Measurements from ENCODE around the gene MRPS27. TPM values are rescaled to one million over a fixed set of nuclear protein-coding genes. Genes with fewer than 3 reads are reported as not detected.

MRPS27 gene
- total RNA-seq, 1 donor from 2014 or later = 98.4 TPM

DNA sequence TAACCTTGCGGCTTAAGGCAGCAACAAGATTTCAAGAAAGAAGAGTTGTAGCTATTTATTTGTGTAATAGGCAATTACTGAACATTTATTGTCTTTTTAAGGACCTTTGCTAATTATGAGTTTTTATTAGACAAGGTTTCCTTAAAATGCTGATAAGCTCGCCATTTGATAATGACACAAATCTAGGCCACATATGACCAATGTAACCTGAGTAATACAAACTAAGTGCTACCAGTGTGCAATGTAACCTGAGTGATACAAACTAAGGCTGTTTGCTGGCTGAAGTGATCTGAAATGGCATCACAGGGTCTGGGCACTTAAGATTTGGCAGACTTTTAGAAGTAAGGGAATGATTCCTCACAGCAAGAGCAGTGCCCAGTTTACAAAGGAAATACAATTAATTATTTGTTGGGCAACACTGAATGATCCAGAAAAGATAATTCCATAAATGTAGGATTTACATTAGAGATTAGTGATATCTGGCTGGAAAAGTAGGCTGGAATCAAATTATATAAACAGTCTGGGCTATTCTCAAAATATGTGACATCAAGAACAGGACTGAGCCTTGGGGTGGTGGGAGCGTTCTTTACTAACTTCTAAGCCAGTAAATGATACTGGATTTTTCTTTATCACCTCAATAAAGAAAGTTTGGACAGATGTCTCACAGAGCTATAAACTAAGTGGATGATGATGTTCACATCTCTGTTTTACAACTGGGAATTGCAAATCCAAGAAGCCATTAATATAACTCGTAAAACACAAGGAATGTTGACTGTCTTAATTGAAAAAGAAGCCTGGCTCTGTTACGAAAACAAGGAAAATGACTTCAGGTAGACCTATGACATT, 54.8 kb downstream of the MRPS27 start:
- no peaks in the 10 kb centered on the region for H3K27me3 Mint-ChIP-seq (ENCODE audit: low read depth)
- no peak overlapping the region for H3K4me3 Mint-ChIP-seq (ENCODE audit: low read depth)
- H3K9me3 Mint-ChIP-seq = no peaks in the 10 kb centered on the region
- H3K36me3 Mint-ChIP-seq (ENCODE audit: low read depth) = peaks cover 8% of the 10 kb centered on the region
- no peak overlapping the region for H3K27ac Mint-ChIP-seq
- H3K4me1 Mint-ChIP-seq (ENCODE audit: low read depth) = peaks cover 2% of the 10 kb centered on the region
- intact Hi-C loops (cut with micrococcal nuclease) = no loop called here
- DNase-seq (ENCODE audit: low spot score) = no peak

GRCh38 chr5:72256536-72256935, 63.5 kb downstream of the MRPS27 start:
- Mint-ChIP-seq H3K27ac (no peak overlapping the region), H3K4me3 (ENCODE audit: low read depth) (no peak overlapping the region), H3K4me1 (ENCODE audit: low read depth) (peaks cover 5% of the 10 kb centered on the region), H3K36me3 (ENCODE audit: low read depth) (peaks cover 13% of the 10 kb centered on the region), H3K27me3 (ENCODE audit: low read depth) (no peaks in the 10 kb centered on the region), H3K9me3 (no peaks in the 10 kb centered on the region)
- no peak for DNase-seq (ENCODE audit: low spot score)
- intact Hi-C loops (cut with micrococcal nuclease) = no loop called here

GRCh38 chr5:72255670-72256069, 64.4 kb downstream of the MRPS27 start:
- Mint-ChIP-seq H3K36me3 (ENCODE audit: low read depth) (peaks cover 13% of the 10 kb centered on the region), H3K27me3 (ENCODE audit: low read depth) (no peaks in the 10 kb centered on the region), H3K27ac (no peak overlapping the region), H3K4me1 (ENCODE audit: low read depth) (peaks cover 5% of the 10 kb centered on the region), H3K9me3 (no peaks in the 10 kb centered on the region), H3K4me3 (ENCODE audit: low read depth) (no peak overlapping the region)
- intact Hi-C loops (cut with micrococcal nuclease) = no loop called here
- no peak for DNase-seq (ENCODE audit: low spot score)

- Mint-ChIP-seq H3K36me3 (ENCODE audit: low read depth) (peaks cover 13% of the 10 kb centered on the region), H3K9me3 (no peaks in the 10 kb centered on the region), H3K4me3 (ENCODE audit: low read depth) (no peak overlapping the region), H3K27me3 (ENCODE audit: low read depth) (no peaks in the 10 kb centered on the region), H3K27ac (no peak overlapping the region), H3K4me1 (ENCODE audit: low read depth) (peaks cover 5% of the 10 kb centered on the region)
- intact Hi-C loops (cut with micrococcal nuclease) = no loop called here
- no peak for DNase-seq (ENCODE audit: low spot score)
Measured at GRCh38 chr5:72255237-72255636, 64.8 kb downstream of the MRPS27 start.

DNA sequence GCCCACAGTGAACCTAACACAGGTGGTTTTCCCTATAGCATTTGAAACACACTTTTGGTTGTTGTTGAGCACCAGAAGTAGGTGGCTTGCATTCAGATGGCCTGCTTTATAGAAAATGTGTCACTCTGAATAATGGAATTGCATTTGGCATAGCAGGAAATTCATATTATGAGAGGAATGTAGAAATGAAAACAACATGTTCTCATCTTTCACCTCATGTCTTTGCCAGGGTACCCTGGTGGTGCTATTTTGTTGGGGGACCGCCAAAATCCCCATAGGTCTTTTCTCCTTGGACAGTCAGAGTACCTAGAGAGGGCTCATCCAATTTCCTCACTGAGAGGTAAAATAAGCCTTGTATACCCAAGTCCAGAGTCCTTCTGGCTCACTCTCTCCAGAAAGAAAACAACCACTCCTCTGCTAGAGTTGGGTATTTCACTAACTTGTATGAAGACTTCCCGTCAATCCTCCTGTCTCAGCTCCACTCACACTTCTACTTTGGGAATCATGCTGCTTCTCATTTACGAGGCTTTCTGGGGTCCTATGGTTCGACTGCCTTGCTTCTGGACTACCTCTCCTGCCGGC, 67.4 kb downstream of the MRPS27 start:
- intact Hi-C loops (cut with micrococcal nuclease) = no loop called here
- Mint-ChIP-seq H3K27me3 (ENCODE audit: low read depth) (no peaks in the 10 kb centered on the region), H3K4me3 (ENCODE audit: low read depth) (no peak overlapping the region), H3K36me3 (ENCODE audit: low read depth) (peaks cover 9% of the 10 kb centered on the region), H3K27ac (no peak overlapping the region), H3K4me1 (ENCODE audit: low read depth) (peaks cover 5% of the 10 kb centered on the region), H3K9me3 (no peaks in the 10 kb centered on the region)
- no peak for DNase-seq (ENCODE audit: low spot score)

GRCh38 chr5:72252008-72252407, 68.0 kb downstream of the MRPS27 start:
- Mint-ChIP-seq H3K4me3 (ENCODE audit: low read depth) (no peak overlapping the region), H3K27me3 (ENCODE audit: low read depth) (no peaks in the 10 kb centered on the region), H3K4me1 (ENCODE audit: low read depth) (peaks cover 5% of the 10 kb centered on the region), H3K36me3 (ENCODE audit: low read depth) (peaks cover 3% of the 10 kb centered on the region), H3K9me3 (no peaks in the 10 kb centered on the region), H3K27ac (no peak overlapping the region)
- no peak for DNase-seq (ENCODE audit: low spot score)
- intact Hi-C loops (cut with micrococcal nuclease) = no loop called here

DNA sequence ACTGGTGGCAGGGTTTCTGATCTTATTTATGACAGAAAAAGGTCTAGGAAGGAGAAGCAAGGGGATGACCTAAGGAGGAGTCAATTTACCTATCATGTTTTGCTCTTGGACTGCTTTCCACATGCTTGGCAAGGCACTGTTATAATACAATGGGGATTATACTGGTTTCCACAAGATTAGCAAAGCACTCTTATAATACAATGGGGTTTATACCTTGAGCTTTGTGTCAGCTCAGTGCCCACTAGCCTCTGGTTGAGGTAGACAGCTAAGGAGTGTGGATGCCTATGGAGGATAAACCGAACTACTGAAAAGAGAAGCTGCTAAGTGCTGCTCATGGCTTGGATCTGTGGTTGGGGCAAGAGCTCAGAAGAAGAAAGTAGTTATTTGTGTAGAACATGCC, 68.7 kb downstream of the MRPS27 start:
- H3K27me3 Mint-ChIP-seq (ENCODE audit: low read depth) = no peaks in the 10 kb centered on the region
- no peaks in the 10 kb centered on the region for H3K9me3 Mint-ChIP-seq
- no peak for DNase-seq (ENCODE audit: low spot score)
- H3K27ac Mint-ChIP-seq = no peak overlapping the region
- peaks cover 3% of the 10 kb centered on the region for H3K36me3 Mint-ChIP-seq (ENCODE audit: low read depth)
- intact Hi-C loops (cut with micrococcal nuclease) = no loop called here
- H3K4me3 Mint-ChIP-seq (ENCODE audit: low read depth) = no peak overlapping the region
- H3K4me1 Mint-ChIP-seq (ENCODE audit: low read depth) = peaks cover 7% of the 10 kb centered on the region

- Mint-ChIP-seq H3K27me3 (ENCODE audit: low read depth) (no peaks in the 10 kb centered on the region), H3K9me3 (no peaks in the 10 kb centered on the region), H3K4me3 (ENCODE audit: low read depth) (no peak overlapping the region), H3K36me3 (ENCODE audit: low read depth) (peaks cover 3% of the 10 kb centered on the region), H3K27ac (no peak overlapping the region), H3K4me1 (ENCODE audit: low read depth) (peaks cover 19% of the 10 kb centered on the region)
- intact Hi-C loops (cut with micrococcal nuclease) = no loop called here
- no peak for DNase-seq (ENCODE audit: low spot score)
Measured at GRCh38 chr5:72248410-72248981, 71.5 kb downstream of the MRPS27 start.

DNA sequence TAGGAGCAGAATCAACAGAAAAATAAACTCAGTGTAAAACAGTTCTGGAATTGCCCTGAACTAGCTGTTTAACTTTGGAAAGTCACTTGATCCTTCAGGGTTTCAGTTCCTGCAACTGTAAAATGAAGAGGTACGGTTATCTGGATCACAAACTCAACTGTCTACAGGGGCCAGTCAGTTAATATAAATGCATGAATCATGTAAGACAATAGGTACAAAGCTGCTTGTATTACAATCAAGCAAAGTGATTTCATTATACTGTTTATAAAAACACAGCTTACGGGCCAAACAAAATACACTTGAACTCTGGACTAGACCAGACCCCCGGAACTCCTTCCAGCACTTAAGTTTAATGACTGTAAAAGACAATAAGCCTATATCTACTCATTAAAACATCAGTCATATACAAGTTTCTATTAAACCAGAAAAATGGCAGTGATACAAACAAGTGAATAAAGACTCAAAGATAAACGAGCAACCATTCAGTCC, 73.0 kb downstream of the MRPS27 start:
- Mint-ChIP-seq H3K4me1 (ENCODE audit: low read depth) (peaks cover 19% of the 10 kb centered on the region), H3K27ac (no peak overlapping the region), H3K9me3 (no peaks in the 10 kb centered on the region), H3K27me3 (ENCODE audit: low read depth) (peaks cover 2% of the 10 kb centered on the region), H3K4me3 (ENCODE audit: low read depth) (no peak overlapping the region), H3K36me3 (ENCODE audit: low read depth) (peaks cover under 1% of the 10 kb centered on the region)
- no peak for DNase-seq (ENCODE audit: low spot score)
- intact Hi-C loops (cut with micrococcal nuclease) = no loop called here

DNA sequence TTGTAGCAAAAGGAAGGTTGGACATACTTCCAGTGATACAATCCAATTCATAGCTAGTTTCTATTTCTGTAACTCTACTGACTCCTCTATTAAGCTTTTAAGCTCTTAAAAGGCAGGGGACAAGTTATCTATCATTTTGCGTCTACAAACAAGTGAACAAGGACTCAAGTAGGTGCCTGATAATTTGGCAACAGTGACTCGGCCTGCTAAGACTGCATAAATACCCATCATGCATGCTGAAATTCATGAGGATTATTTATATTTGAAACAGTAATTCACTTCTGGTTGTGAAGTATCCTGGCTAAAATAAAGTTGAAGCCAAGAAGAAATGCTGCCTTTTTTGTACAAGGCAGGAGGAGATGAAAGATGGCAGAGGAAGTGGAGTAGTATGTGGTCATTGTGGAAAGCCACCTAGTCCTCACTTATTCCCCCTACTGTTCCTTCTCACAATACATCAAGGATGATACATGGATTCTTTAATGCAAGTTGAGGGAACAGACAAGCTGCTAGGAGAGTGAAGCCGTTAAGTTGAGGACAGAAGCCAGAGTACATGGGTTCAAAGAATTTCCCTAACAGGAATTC, 74.0 kb downstream of the MRPS27 start:
- intact Hi-C loops (cut with micrococcal nuclease) = no loop called here
- Mint-ChIP-seq H3K27me3 (ENCODE audit: low read depth) (peaks cover 2% of the 10 kb centered on the region), H3K4me3 (ENCODE audit: low read depth) (no peak overlapping the region), H3K9me3 (no peaks in the 10 kb centered on the region), H3K27ac (no peak overlapping the region), H3K4me1 (ENCODE audit: low read depth) (peaks cover 19% of the 10 kb centered on the region), H3K36me3 (ENCODE audit: low read depth) (peaks cover 10% of the 10 kb centered on the region)
- DNase-seq (ENCODE audit: low spot score) = no peak

- Mint-ChIP-seq H3K27ac (no peak overlapping the region), H3K9me3 (no peaks in the 10 kb centered on the region), H3K4me3 (ENCODE audit: low read depth) (no peak overlapping the region), H3K4me1 (ENCODE audit: low read depth) (peaks cover 19% of the 10 kb centered on the region), H3K36me3 (ENCODE audit: low read depth) (peaks cover 10% of the 10 kb centered on the region), H3K27me3 (ENCODE audit: low read depth) (peaks cover 2% of the 10 kb centered on the region)
- intact Hi-C loops (cut with micrococcal nuclease) = no loop called here
- no peak for DNase-seq (ENCODE audit: low spot score)
Measured at GRCh38 chr5:72245546-72245945, 74.5 kb downstream of the MRPS27 start.

DNA sequence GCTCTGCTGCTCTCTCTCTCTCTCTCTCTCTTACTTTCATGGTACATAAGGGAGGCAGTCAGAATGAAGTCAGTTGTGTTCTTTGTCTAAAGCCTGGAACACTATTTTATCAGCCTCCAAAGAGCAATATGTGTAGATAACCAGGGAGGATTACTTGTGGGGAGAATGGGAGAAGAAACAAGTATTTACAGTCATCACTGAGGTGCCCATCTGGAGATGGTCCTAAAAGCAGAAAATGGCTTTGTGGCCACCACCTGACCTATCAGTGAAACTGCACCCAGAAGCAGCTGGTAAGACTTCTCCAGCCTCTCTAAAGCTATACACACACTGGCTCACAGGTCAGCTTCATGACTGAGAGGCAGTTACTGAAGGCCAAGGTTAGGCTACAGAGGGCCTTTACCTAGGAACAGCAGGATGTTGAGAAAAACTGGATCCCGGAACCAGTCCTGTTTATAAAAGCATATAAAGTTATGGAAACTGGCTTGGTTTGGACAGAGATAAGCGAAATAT, 75.1 kb downstream of the MRPS27 start:
- Mint-ChIP-seq H3K27me3 (ENCODE audit: low read depth) (peaks cover 2% of the 10 kb centered on the region), H3K4me3 (ENCODE audit: low read depth) (no peak overlapping the region), H3K27ac (no peak overlapping the region), H3K36me3 (ENCODE audit: low read depth) (peaks cover 10% of the 10 kb centered on the region), H3K9me3 (no peaks in the 10 kb centered on the region), H3K4me1 (ENCODE audit: low read depth) (peaks cover 19% of the 10 kb centered on the region)
- DNase-seq (ENCODE audit: low spot score) = no peak
- intact Hi-C loops (cut with micrococcal nuclease) = no loop called here

- H3K9me3 Mint-ChIP-seq = no peaks in the 10 kb centered on the region
- peaks cover 14% of the 10 kb centered on the region for H3K36me3 Mint-ChIP-seq (ENCODE audit: low read depth)
- H3K27ac Mint-ChIP-seq = no peak overlapping the region
- no peak overlapping the region for H3K4me3 Mint-ChIP-seq (ENCODE audit: low read depth)
- intact Hi-C loops (cut with micrococcal nuclease) = no loop called here
- peaks cover 3% of the 10 kb centered on the region for H3K27me3 Mint-ChIP-seq (ENCODE audit: low read depth)
- peaks cover 19% of the 10 kb centered on the region for H3K4me1 Mint-ChIP-seq (ENCODE audit: low read depth)
- no peak for DNase-seq (ENCODE audit: low spot score)
Measured at GRCh38 chr5:72243706-72244105, 76.3 kb downstream of the MRPS27 start.
